Fibroblast of mammary gland (primary cell): ENCODE results near the gene TMC2.

Source experiments
- DNase-seq: peaks from one replicate; pipeline ENCODE4 v3.0.0-alpha.2; 2010; ENCODE audit warnings: low read depth
- H3K4me3 ChIP-seq: 2 replicates; pipeline ENCODE4 v1.5.1; 2011; ENCODE audit warnings: low read depth, mild to moderate bottlenecking, low read length, moderate library complexity; ENCODE audit not compliant: control insufficient read depth
- CTCF ChIP-seq: conservative IDR thresholded peaks from 2 replicates; pipeline ENCODE4 v1.5.1; 2011; ENCODE audit warnings: low read depth, low read length, inconsistent platforms; ENCODE audit not compliant: control insufficient read depth, insufficient read depth

Gene TMC2

DNA sequence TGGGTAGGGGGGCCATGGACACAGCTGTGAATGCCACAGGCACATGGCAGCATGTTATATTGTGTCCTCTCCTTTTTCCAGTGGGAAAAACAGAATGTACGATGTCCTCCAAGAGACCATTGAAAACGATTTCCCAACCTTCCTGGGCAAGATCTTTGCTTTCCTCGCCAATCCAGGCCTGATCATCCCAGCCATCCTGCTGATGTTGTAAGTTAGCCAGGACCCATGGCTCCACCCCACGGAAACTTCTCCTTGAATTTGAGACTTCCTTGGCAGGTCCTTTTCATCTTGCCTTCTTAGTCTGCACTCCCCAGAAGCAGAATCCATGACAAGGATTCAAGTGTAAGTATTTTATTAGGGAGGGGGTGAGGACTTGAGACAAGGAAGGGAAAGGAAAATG, 87.8 kb downstream of the TMC2 start:
- peak; percentile 10 for DNase-seq
- no peak overlapping the region for H3K4me3 ChIP-seq
- TF ChIP-seq CTCF, result no peak

GRCh38 chr20:2625062-2625461, 88.7 kb downstream of the TMC2 start:
- H3K4me3 ChIP-seq, result no peak overlapping the region
- DNase-seq, result no peak
- TF ChIP-seq CTCF, result no peak

GRCh38 chr20:2626853-2627541, 90.6 kb downstream of the TMC2 start:
- H3K4me3 ChIP-seq, result no peak overlapping the region
- DNase-seq, result peak; percentile 91
- TF ChIP-seq CTCF, result no peak

DNA sequence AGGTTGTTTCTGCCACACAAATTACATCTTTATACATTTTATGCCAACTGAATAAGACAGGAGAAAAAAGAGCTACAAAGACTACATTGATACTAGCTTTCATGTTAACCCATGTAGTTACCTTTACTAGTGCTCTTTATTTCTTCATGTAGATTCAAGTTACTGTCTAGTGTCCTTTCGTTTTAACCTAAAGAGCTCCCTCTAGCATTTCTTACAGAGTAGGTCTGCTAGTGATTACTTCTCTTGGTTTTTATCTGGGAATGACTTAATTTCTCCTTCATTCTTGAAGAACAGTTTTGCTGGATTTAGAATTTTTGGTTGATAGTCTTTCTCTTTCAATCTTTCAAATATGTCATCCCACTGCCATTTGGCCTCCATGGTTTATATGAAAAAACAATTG, 94.9 kb downstream of the TMC2 start:
- peak; percentile 37 for DNase-seq
- H3K4me3 ChIP-seq, result no peak overlapping the region
- TF ChIP-seq CTCF, result no peak

DNA sequence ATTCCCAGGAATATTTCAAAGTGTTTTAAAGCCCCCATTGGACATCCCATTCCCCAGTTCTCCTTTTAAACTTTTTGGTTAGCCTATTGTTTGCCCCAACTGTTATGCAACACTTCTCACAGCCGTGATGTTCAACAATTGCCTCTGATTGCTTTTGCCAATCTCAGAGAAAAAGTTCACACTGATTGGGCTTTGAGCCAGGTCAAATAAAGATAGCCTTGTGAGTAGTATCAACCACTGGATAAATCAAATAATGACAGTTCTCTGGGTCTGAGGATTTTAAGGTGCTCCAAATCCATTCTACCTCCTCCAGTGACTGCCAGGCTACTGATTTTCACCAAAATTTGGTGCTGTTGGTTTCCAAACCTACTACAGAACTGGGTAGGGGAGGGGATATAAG, 97.0 kb downstream of the TMC2 start:
- TF ChIP-seq CTCF, result no peak
- H3K4me3 ChIP-seq, result no peak overlapping the region
- DNase-seq, result no peak

GRCh38 chr20:2637246-2637645, 100.9 kb downstream of the TMC2 start:
- H3K4me3 ChIP-seq, result no peak overlapping the region
- no peak for DNase-seq
- TF ChIP-seq CTCF, result no peak

- DNase-seq, result no peak
- no peak for TF ChIP-seq CTCF
- H3K4me3 ChIP-seq, result no peak overlapping the region
These were observed 103.9 kb downstream of the TMC2 start for GRCh38 chr20:2640260-2640659.
